Chondrocyte (in vitro differentiated cells): ENCODE results near the gene ZNF346. TPM values are rescaled to one million over a fixed set of nuclear protein-coding genes. Genes with fewer than 3 reads are reported as not detected.

Source experiments
- DNase-seq: peaks from one replicate; pipeline ENCODE4 v3.0.0; 2021; ENCODE audit warnings: mixed read lengths, low spot score
- H3K27ac Mint-ChIP-seq: one replicate; pipeline ENCODE4 v1.8.0; 2021; ENCODE audit warnings: mild to moderate bottlenecking, moderate library complexity, mixed read lengths; ENCODE audit not compliant: unreplicated experiment
- H3K27me3 Mint-ChIP-seq: 2 replicates; pipeline ENCODE4 v1.8.0; 2021; ENCODE audit warnings: low read depth, mixed read lengths
- H3K36me3 Mint-ChIP-seq: 2 replicates; pipeline ENCODE4 v1.8.0; 2021; ENCODE audit warnings: low read depth, mixed read lengths
- H3K4me1 Mint-ChIP-seq: 2 replicates; pipeline ENCODE4 v1.8.0; 2021; ENCODE audit warnings: low read depth, mild to moderate bottlenecking, mixed read lengths
- H3K4me3 Mint-ChIP-seq: one replicate; pipeline ENCODE4 v1.8.0; 2021; ENCODE audit warnings: mild to moderate bottlenecking, moderate library complexity, mixed read lengths; ENCODE audit not compliant: unreplicated experiment
- H3K9me3 Mint-ChIP-seq: 2 replicates; pipeline ENCODE4 v1.8.0; 2021; ENCODE audit warnings: low read depth, mixed read lengths
- total RNA-seq: library from RNA; stranded (reverse); gene quantifications from 3 replicates; pipeline ENCODE4 v1.2.1, GENCODE V29; 2021
- TF ChIP-seq, protein P1 (sequence below): fragments of 200-600 bp; sonication (generic); IDR thresholded peaks from 2 replicates; pipeline ENCODE4 v1.5.0; 2021; ENCODE audit warnings: antibody characterized with exemption, mild to moderate bottlenecking, moderate library complexity

The ZNF346 gene
- total RNA-seq, 1 donor from 2014 or later, result 15.1 TPM

DNA sequence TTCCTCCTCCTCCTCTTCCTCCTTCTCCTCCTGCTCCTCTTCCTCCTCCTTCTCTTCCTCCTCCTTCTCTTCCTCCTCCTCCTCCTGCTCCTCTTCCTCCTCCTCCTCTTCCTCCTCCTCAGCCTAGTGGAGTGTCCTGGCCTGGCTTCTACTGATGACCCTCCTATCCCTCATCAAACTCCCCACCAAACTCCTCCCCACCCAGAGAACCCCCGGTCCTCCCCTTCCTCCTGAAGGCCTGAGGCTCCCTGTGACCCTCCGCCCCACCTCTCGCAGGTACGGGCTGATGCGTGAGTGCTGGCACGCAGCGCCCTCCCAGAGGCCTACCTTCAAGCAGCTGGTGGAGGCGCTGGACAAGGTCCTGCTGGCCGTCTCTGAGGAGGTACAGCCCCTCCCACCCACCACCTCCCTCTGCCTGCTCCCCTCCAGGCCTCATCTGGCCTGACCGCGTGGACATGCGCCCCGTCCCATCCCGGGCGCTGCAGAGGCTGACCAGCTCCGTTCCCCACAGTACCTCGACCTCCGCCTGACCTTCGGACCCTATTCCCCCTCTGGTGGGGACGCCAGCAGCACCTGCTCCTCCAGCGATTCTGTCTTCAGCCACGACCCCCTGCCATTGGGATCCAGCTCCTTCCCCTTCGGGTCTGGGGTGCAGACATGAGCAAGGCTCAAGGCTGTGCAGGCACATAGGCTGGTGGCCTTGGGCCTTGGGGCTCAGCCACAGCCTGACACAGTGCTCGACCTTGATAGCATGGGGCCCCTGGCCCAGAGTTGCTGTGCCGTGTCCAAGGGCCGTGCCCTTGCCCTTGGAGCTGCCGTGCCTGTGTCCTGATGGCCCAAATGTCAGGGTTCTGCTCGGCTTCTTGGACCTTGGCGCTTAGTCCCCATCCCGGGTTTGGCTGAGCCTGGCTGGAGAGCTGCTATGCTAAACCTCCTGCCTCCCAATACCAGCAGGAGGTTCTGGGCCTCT lies 74.8 kb downstream of the ZNF346 start:
- TF ChIP-seq, protein P1, sequence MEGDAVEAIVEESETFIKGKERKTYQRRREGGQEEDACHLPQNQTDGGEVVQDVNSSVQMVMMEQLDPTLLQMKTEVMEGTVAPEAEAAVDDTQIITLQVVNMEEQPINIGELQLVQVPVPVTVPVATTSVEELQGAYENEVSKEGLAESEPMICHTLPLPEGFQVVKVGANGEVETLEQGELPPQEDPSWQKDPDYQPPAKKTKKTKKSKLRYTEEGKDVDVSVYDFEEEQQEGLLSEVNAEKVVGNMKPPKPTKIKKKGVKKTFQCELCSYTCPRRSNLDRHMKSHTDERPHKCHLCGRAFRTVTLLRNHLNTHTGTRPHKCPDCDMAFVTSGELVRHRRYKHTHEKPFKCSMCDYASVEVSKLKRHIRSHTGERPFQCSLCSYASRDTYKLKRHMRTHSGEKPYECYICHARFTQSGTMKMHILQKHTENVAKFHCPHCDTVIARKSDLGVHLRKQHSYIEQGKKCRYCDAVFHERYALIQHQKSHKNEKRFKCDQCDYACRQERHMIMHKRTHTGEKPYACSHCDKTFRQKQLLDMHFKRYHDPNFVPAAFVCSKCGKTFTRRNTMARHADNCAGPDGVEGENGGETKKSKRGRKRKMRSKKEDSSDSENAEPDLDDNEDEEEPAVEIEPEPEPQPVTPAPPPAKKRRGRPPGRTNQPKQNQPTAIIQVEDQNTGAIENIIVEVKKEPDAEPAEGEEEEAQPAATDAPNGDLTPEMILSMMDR, result no peak
- H3K4me1 Mint-ChIP-seq, result peaks cover 15% of the 10 kb centered on the region
- no peaks in the 10 kb centered on the region for H3K36me3 Mint-ChIP-seq
- no peaks in the 10 kb centered on the region for H3K27me3 Mint-ChIP-seq
- DNase-seq, result no peak
- H3K9me3 Mint-ChIP-seq, result no peaks in the 10 kb centered on the region
- H3K4me3 Mint-ChIP-seq, result no peak overlapping the region
- H3K27ac Mint-ChIP-seq, result no peak overlapping the region

- H3K27me3 Mint-ChIP-seq, result no peaks in the 10 kb centered on the region
- no peaks in the 10 kb centered on the region for H3K9me3 Mint-ChIP-seq
- H3K4me3 Mint-ChIP-seq, result no peak overlapping the region
- H3K4me1 Mint-ChIP-seq, result peaks cover 15% of the 10 kb centered on the region
- TF ChIP-seq, protein P1, result no peak
- H3K36me3 Mint-ChIP-seq, result no peaks in the 10 kb centered on the region
- no peak for DNase-seq
- H3K27ac Mint-ChIP-seq, result no peak overlapping the region
Measured at GRCh38 chr5:177098120-177098469, 75.6 kb downstream of the ZNF346 start.

- H3K36me3 Mint-ChIP-seq, result no peaks in the 10 kb centered on the region
- H3K9me3 Mint-ChIP-seq, result no peaks in the 10 kb centered on the region
- peaks cover 15% of the 10 kb centered on the region for H3K4me1 Mint-ChIP-seq
- H3K27ac Mint-ChIP-seq, result no peak overlapping the region
- no peak overlapping the region for H3K4me3 Mint-ChIP-seq
- no peak for DNase-seq
- no peaks in the 10 kb centered on the region for H3K27me3 Mint-ChIP-seq
- TF ChIP-seq, protein P1, result no peak
Measured at GRCh38 chr5:177098470-177099141, 76.1 kb downstream of the ZNF346 start.

DNA sequence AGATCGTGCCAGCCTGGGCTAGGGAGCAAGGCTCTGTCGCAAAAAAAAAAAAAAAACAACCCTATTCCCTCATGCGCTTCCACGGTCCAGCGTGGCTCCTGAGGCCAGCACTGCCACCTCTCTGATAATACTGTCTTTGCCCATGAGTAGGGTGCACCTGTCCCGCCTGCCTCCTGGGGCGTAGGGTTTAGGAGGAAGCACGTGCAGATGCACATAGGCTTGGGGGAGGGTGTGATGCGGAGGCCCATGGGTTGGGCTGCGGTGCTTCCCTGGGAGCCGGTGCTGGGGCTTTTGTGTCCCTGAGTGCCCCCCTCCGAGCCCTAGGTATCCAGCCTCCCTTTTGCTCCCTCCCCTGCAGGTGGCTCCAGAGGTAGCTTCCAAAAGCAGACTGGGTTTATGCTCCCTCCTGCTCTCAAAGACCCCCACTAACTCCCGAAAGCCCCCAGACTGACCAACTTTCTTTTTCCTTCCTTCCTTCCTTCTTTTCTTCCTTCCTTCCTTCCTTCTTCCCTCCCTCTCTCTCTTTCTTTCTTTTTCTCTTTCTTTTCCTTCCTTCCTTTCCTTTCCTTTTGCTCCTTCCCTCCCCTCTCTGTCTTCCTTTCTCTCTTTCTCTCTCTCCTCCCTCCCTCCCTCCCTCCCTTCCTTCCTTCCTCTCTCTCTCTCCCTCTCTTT lies 77.1 kb downstream of the ZNF346 start:
- no peak overlapping the region for H3K27ac Mint-ChIP-seq
- no peaks in the 10 kb centered on the region for H3K36me3 Mint-ChIP-seq
- H3K9me3 Mint-ChIP-seq, result no peaks in the 10 kb centered on the region
- H3K27me3 Mint-ChIP-seq, result no peaks in the 10 kb centered on the region
- no peak for DNase-seq
- H3K4me1 Mint-ChIP-seq, result peaks cover 11% of the 10 kb centered on the region
- TF ChIP-seq, protein P1, result no peak
- H3K4me3 Mint-ChIP-seq, result no peak overlapping the region

DNA sequence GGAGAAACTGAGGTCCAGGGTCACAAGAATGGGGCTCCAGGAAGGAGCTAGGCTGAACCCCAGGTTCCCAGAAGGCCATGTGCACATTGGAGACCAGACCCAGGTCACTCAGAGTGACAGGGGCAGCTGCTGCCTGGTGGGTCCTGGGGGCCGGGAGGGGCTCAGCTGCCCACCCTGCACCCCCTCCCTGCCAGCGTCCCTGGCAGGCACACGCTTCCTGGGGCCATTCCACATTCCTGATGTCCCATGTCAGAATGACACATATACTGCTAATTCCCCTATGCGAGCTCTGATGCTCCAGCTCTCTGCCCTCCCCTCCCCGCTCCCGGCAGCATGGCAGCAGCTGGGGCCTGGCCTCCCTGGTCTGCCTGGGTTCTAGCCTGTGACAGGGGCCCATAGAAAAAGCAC lies 78.2 kb downstream of the ZNF346 start:
- TF ChIP-seq, protein P1, result no peak

More for the DNA sequence above, 78.2 kb downstream of the ZNF346 start:
- no peaks in the 10 kb centered on the region for H3K9me3 Mint-ChIP-seq
- peaks cover 2% of the 10 kb centered on the region for H3K27me3 Mint-ChIP-seq
- no peak for DNase-seq
- H3K27ac Mint-ChIP-seq, result no peak overlapping the region
- no peaks in the 10 kb centered on the region for H3K36me3 Mint-ChIP-seq
- H3K4me1 Mint-ChIP-seq, result peaks cover 7% of the 10 kb centered on the region
- H3K4me3 Mint-ChIP-seq, result no peak overlapping the region
